GM18873 (cell line): ENCODE measurements around the gene MLLT3.

Experiments
- ATAC-seq: cut with Tn5 transposase; IDR thresholded peaks from one replicate; pipeline ENCODE4 v1.9.1; 2021; ENCODE audit warnings: mild to moderate bottlenecking, moderate library complexity, moderate number of reproducible peaks; ENCODE audit not compliant: unreplicated experiment, low FRiP score

MLLT3 gene

DNA sequence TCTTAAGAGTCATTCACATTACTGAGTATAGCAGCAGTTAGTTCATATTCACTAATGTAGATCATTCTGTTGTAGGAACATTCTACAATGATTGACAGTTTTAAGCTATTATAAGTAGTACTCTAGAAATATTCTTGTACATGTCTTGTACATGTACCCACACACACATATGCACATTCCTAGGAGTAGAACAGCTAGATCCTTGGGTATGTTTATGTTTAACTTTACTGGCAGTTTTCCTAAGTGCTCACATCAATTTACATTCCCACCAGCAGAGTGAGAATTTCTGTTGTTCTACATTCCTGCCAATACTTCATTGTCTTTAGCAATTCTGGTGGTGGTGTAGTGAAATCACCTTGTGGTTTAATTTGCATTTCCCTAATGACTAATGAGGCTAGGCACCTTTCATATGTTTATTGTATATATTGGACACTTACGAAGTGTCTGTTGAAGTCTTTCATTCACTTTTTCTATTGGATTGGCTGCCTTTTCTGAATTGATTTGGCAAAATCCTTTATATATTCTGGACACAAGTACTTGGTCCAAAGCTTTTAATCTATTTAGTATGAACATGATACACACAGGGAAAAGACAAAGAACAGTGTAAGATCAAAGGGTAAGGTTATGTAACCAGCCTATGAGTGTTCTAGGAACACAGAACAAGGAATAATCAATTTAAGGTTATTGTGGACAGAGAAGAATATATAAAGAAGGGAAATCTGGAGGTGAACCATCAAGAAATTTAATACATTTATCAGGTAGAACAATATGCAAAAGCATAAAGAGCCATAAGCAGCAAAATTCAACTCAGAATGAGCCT lies 95.6 kb downstream of the MLLT3 start:
- ATAC-seq = peak; percentile 80

GRCh38 chr9:20524776-20525175 lies 97.5 kb downstream of the MLLT3 start:
- ATAC-seq = no peak

- no peak for ATAC-seq
Observed at GRCh38 chr9:20518737-20519136, 103.6 kb downstream of the MLLT3 start.

GRCh38 chr9:20513126-20513913 lies 109.0 kb downstream of the MLLT3 start:
- no peak for ATAC-seq

DNA sequence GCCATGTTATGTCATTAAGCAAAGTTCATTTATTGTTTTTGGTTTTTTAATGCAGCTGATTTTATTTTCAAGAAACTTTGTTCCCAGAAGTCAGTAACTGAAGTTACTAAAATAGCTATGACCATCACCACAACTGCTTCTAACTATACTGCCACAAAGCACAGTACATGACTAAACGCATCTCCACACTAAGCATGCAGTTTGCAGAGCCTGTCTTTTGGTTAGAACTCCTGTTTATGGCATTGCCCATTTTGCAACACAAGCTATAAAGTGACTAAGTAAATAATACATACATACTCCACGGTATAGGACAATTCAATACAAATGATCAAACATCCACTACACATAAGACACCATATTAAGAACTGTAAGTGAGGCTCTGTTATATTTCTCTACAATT lies 109.7 kb downstream of the MLLT3 start:
- no peak for ATAC-seq

- no peak for ATAC-seq
Observed at GRCh38 chr9:20512106-20512505, 110.2 kb downstream of the MLLT3 start.

DNA sequence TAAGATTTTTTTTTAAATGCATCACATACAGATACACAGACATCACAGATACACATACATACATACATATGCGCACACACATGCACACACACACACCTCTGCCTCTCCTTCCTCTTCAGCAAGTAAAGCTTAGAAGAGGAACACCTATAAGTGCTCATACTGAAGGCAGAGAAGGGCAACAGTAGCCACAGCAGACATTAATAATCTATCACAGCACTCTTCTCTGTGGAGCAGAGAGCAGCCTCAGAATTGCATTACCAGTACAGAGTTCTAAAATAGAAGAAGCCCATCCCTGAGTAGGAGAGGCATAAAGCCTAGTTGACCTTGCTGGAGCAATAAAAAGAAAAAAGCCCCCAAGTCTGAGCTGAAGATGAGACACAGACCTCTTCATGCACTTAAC lies 110.6 kb downstream of the MLLT3 start:
- ATAC-seq = no peak

DNA sequence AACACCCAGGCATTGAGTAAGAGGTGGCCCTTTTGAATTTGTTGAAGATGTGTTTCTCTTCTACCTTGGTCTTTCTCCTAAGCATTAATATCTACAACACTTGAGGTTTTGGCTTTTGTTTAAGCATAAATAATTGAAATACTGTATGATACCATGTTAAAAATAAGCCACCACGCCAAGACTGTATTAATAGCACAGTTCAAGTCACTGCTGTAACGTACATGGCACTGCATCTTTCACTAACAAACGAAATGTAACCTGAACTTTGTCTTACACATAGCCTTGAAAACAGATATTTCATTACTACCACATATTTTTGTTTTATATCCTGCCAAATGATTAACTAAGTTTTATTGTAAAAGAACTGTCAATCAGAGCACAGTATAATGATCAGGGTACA lies 112.8 kb downstream of the MLLT3 start:
- ATAC-seq = no peak

DNA sequence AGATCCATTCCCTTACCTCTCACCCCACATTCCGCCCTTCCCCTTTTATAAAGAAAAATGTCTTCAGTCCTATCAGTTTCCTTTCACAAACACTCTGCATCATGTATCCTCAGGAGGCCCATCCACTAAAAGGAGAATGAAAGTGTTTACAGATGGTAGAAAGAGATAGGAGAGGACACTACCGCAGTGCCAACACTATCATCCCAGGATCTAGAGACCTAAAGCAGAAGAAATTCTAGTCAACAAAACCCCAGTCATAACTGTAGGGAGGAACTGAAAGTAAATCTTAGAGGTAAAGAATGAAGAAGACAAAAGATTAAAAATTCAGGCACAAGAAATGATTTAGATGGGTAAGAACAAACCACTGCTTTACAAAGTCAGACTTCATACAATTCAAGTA lies 114.1 kb downstream of the MLLT3 start:
- ATAC-seq = no peak

DNA sequence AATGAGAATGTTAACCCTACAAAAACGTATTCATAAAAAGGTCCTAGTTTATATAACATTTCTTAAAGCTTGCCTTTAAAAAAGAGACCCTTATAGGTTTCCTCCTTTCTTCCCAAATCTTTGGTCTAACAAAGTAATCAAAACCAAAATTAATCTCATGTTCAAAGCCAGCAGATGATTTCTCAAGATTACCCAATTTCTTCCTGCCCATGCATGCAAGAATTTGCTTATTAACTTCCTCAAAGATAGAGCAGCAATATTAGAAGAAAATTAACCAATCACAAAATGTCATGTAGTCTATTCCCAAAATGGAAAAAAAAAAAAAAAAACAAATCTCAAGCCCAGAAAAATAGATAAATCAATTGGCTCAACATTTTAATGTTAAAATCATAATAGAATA lies 114.9 kb downstream of the MLLT3 start:
- ATAC-seq = no peak

DNA sequence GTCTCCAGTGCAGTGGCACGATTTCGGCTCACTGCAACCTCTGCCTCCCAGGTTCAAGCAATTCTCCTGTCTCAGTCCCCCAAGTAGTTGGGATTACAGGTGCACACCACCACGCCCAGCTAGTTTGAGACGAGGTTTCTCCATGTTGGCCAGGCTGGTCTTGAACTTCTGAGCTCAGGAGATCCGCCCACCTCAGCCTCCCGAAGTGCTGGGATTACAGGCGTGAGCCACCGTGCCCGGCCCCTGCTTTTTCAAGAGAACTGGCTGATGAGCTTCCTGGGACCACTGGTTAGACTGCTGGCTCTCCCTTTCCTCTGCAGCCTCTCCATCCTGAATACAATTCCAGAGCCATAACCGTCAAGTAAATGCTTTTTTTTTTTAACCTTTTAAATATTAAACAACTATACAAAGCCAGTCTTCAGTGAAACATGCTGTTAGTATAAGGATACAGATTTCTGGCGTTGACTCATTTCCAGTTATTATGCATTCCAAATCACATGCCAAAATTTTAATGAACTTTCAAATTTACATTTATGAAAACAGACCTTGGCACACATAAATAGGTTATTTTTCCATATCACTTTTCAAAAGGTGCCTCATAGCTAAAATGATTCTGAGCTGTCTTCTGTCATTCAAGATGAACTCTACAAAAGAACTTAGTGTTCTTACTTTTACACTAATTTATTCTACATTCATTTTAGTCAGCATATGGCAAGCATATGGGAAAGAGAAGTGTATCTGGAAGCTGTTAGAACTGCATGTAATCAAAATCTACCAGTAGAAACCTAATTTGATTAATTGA lies 116.0 kb downstream of the MLLT3 start:
- ATAC-seq = no peak

- ATAC-seq = no peak
Observed at GRCh38 chr9:20505574-20505973, 116.7 kb downstream of the MLLT3 start.

GRCh38 chr9:20504930-20505329 lies 117.4 kb downstream of the MLLT3 start:
- ATAC-seq = no peak

GRCh38 chr9:20500101-20500500 lies 122.2 kb downstream of the MLLT3 start:
- ATAC-seq = no peak

- ATAC-seq = no peak
Observed at GRCh38 chr9:20499013-20499412, 123.3 kb downstream of the MLLT3 start.

GRCh38 chr9:20496328-20496727 lies 126.0 kb downstream of the MLLT3 start:
- ATAC-seq = no peak

- ATAC-seq = no peak
Observed at GRCh38 chr9:20495098-20495497, 127.2 kb downstream of the MLLT3 start.

DNA sequence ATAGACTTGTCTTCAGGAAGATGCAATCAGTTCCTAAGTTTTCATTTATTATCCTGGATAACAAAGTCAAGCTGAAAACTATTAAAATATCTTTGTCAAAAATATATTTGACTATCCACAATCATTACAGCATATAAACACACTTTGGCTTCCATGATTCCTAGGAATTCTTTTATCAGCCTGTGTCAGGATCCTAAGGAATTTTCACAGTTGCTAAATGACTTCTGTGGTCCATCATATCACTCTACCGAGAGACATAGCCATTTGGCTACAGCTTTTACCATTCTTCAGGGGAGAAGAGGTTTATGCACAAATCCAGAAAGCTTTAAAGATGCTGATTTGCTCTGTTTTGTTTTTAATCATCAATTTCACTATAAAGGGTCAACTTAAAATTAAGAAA lies 128.3 kb downstream of the MLLT3 start:
- ATAC-seq = no peak

GRCh38 chr9:20492772-20493171 lies 129.5 kb downstream of the MLLT3 start:
- no peak for ATAC-seq

DNA sequence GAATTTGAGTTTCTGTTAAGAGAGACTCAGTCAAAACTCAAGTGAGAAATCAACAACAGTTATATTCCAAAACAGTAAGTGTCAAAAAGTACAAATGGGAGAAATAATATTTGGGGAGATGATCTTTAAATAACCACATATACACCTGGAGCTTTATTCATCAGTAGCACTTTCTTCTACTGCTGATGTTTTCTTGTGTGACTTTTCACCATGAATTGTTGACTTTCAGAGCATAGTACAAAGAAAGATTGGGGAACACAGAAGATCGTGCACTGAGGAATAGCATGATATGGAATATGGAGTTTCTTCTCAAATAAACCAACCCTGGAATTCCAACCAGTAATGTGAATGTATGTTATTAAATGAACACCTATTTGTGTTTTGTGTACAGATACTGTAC lies 130.7 kb downstream of the MLLT3 start:
- ATAC-seq = no peak

- ATAC-seq = no peak
Observed at GRCh38 chr9:20490246-20490834, 132.0 kb downstream of the MLLT3 start.
